WTC11 (cell line): ENCODE results near the gene IL1B.

Experiments used
- IRF2 ChIP-seq: sonication (generic); formaldehyde crosslinking; IDR thresholded peaks from 2 replicates; pipeline ENCODE4 v1.8.0; 2022; ENCODE audit warnings: low read depth, missing genetic modification reagents, borderline replicate concordance
- SOX15 ChIP-seq: fragments of 250-450 bp; sonication (Bioruptor Pico); IDR thresholded peaks from 2 replicates; pipeline ENCODE4 v1.9.0; 2021; ENCODE audit warnings: mild to moderate bottlenecking
- ZNF232 ChIP-seq: sonication (generic); formaldehyde crosslinking; IDR thresholded peaks from 2 replicates; pipeline ENCODE4 v1.8.0; 2022; ENCODE audit warnings: mild to moderate bottlenecking, missing genetic modification reagents
- TF ChIP-seq, protein P1 (sequence below): fragments of 200-600 bp; IDR thresholded peaks from 2 replicates; pipeline ENCODE4 v1.8.0; 2022; ENCODE audit warnings: antibody characterized with exemption

DNA sequence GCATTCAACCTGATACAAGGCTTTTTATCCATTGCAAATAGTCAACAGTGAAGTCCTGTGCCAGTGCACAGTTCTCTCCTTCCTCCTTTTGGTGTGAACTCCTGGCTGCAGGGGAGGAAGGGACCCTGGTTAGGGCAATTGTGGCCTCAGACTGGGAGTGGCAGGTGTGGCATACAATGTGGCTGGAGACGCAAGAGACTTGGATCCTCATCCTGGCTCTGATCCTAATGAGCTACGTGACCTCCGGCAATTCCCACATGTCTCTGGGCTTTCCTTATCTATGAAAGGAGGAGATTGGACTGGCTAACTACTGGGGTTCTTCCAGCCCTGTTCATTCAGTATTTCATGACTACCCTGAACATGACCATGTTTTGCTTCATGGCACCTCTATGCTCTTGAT is 41.7 kb downstream of the IL1B start:
- TF ChIP-seq ZNF232 (no peak), SOX15 (no peak), IRF2 (no peak)
- TF ChIP-seq, protein P1, sequence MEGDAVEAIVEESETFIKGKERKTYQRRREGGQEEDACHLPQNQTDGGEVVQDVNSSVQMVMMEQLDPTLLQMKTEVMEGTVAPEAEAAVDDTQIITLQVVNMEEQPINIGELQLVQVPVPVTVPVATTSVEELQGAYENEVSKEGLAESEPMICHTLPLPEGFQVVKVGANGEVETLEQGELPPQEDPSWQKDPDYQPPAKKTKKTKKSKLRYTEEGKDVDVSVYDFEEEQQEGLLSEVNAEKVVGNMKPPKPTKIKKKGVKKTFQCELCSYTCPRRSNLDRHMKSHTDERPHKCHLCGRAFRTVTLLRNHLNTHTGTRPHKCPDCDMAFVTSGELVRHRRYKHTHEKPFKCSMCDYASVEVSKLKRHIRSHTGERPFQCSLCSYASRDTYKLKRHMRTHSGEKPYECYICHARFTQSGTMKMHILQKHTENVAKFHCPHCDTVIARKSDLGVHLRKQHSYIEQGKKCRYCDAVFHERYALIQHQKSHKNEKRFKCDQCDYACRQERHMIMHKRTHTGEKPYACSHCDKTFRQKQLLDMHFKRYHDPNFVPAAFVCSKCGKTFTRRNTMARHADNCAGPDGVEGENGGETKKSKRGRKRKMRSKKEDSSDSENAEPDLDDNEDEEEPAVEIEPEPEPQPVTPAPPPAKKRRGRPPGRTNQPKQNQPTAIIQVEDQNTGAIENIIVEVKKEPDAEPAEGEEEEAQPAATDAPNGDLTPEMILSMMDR, result no peak
